Testis (tissue), 2 donors: ENCODE results near the gene ALOX5.

Source experiments
- CTCF ChIP-seq, 3 experiments: fragments of 450-650 bp in 2 of 3; fragments of 200-600 bp in 1 of 3; sonication (generic) in 1 of 3; IDR thresholded peaks; one replicate each; pipeline ENCODE4 v1.5.1; 2016 to 2019; ENCODE audit warnings: antibody characterized with exemption in 3 of 3, mild to moderate bottlenecking in 2 of 3, moderate library complexity in 1 of 3
- POLR2A ChIP-seq: fragments of 450-650 bp; IDR thresholded peaks from one replicate; pipeline ENCODE4 v1.6.1; 2017; ENCODE audit warnings: antibody characterized with exemption, mild to moderate bottlenecking, moderate library complexity

GRCh38 chr10:45453639-45454255 lies 79.7 kb downstream of the ALOX5 start:
- TF ChIP-seq CTCF (IDR thresholded peaks at IDR 0.05) (no peak), POLR2A (no peak)
